DND-41 (cell line): Measurements from ENCODE around the gene CD4.

Experiments used
- ATAC-seq: fragments of 200-7000 bp; cut with Tn5 transposase; 3 replicates; pipeline ENCODE4 v1.9.1; 2021; ENCODE audit warnings: low read depth; ENCODE audit not compliant: insufficient read depth
- DNase-seq: peaks from one replicate; pipeline ENCODE4 v3.0.0-alpha.2; 2020
- H2AFZ ChIP-seq: 2 replicates; pipeline ENCODE4 v1.6.0; 2012; ENCODE audit warnings: low read depth, low read length
- H3K27ac ChIP-seq: 2 replicates; pipeline ENCODE4 v1.5.1; 2012; ENCODE audit warnings: low read length, inconsistent platforms
- H3K27me3 ChIP-seq: fragments of 200-600 bp; sonication (generic); 2 replicates; pipeline ENCODE4 v1.6.0; 2012; ENCODE audit warnings: low read length, mild to moderate bottlenecking, inconsistent platforms; ENCODE audit not compliant: insufficient read depth, poor library complexity
- H3K36me3 ChIP-seq: 2 replicates; pipeline ENCODE4 v1.5.1; 2012; ENCODE audit warnings: low read length, inconsistent platforms; ENCODE audit not compliant: insufficient read depth
- H3K4me1 ChIP-seq: 2 replicates; pipeline ENCODE4 v1.5.1; 2012; ENCODE audit warnings: mild to moderate bottlenecking, low read length; ENCODE audit not compliant: insufficient read depth
- H3K4me2 ChIP-seq: 2 replicates; pipeline ENCODE4 v1.6.0; 2012; ENCODE audit warnings: mild to moderate bottlenecking, moderate library complexity, low read length, inconsistent platforms; ENCODE audit not compliant: insufficient read depth
- H3K4me3 ChIP-seq, 2 experiments: fragments of 200-600 bp in 1 of 2; shearing (Covaris generic) in 1 of 2; 2 replicates each; pipeline ENCODE4 v1.5.1; 2012 to 2016; ENCODE audit warnings: inconsistent platforms in 2 of 2, low read length in 2 of 2, mild to moderate bottlenecking in 2 of 2, low read depth in 1 of 2, moderate library complexity in 1 of 2
- H3K79me2 ChIP-seq: 2 replicates; pipeline ENCODE4 v1.6.0; 2012; ENCODE audit warnings: low read length, inconsistent platforms; ENCODE audit not compliant: insufficient read depth
- H3K9ac ChIP-seq: 2 replicates; pipeline ENCODE4 v1.6.0; 2012; ENCODE audit warnings: low read depth, mild to moderate bottlenecking, inconsistent platforms, low read length, moderate library complexity
- H3K9me3 ChIP-seq: 2 replicates; pipeline ENCODE4 v1.5.1; 2012; ENCODE audit warnings: low read length, moderate library complexity, mild to moderate bottlenecking, inconsistent platforms; ENCODE audit not compliant: insufficient read depth, severe bottlenecking
- H4K20me1 ChIP-seq: 2 replicates; pipeline ENCODE4 v1.6.0; 2012; ENCODE audit warnings: low read length; ENCODE audit not compliant: insufficient read depth
- CTCF ChIP-seq: IDR thresholded peaks from 2 replicates; pipeline ENCODE4 v1.5.1; 2012; ENCODE audit warnings: borderline replicate concordance, low read length, moderate library complexity, mild to moderate bottlenecking; ENCODE audit not compliant: poor library complexity, severe bottlenecking; ENCODE audit errors: extremely low read depth
- EZH2 ChIP-seq: IDR thresholded peaks from 3 replicates; pipeline ENCODE4 v1.6.1; 2012; ENCODE audit warnings: borderline replicate concordance, low read depth, mild to moderate bottlenecking, moderate library complexity, low read length, inconsistent platforms; ENCODE audit not compliant: severe bottlenecking

CD4 gene

DNA sequence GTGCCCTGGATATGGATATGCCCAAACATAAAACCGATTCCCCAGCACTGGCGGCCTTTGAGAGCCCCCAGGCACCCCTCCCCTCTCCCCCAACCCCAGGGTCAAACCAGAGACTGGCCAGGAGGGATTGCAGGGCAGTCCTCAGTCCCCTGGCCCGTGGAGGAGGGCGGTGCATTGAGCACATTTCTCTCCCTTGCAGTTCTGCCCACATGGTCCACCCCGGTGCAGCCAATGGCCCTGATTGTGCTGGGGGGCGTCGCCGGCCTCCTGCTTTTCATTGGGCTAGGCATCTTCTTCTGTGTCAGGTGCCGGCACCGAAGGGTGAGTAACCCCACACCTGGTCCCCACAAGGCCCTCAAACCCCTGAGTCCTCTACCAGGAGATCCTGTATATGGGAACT, 28.9 kb downstream of the CD4 start:
- Histone ChIP-seq H3K9ac (no peak overlapping the region), H3K4me2 (no peak overlapping the region), H4K20me1 (peaks cover 4% of the 10 kb centered on the region), H3K4me1 (peaks cover 16% of the 10 kb centered on the region), H3K27ac (no peak overlapping the region), H2AFZ (no peak overlapping the region), H3K4me3 (no peak overlapping the region), H3K36me3 (no peaks in the 10 kb centered on the region), H3K9me3 (no peaks in the 10 kb centered on the region), H3K27me3 (peaks cover 47% of the 10 kb centered on the region), H3K79me2 (no peaks in the 10 kb centered on the region)
- ATAC-seq (no peak), DNase-seq (no peak)
- no peak for TF ChIP-seq EZH2
- TF ChIP-seq CTCF = no peak

DNA sequence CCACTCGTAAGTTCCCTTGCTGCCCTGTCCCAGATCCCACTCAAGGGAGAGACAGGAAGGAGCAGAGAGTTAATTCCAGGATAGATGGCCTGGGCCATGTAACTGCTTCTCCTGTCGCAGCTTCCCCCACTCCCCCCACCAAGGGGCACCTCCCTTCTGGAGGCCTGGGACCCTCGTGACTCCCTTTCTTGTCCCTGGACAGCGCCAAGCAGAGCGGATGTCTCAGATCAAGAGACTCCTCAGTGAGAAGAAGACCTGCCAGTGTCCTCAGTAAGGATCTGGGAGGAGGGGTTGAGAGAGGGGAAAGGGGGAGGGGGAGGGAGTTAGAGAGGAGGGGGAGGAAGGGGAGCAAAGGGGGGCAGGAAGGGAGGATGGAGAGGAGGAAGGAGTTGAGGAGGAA, 29.3 kb downstream of the CD4 start:
- H3K4me3 ChIP-seq = no peak overlapping the region
- peaks cover 4% of the 10 kb centered on the region for H4K20me1 ChIP-seq
- no peaks in the 10 kb centered on the region for H3K9me3 ChIP-seq
- H3K4me2 ChIP-seq = no peak overlapping the region
- no peak overlapping the region for H2AFZ ChIP-seq
- TF ChIP-seq CTCF (no peak), EZH2 (no peak)
- H3K36me3 ChIP-seq = no peaks in the 10 kb centered on the region
- H3K27ac ChIP-seq = no peak overlapping the region
- ATAC-seq (no peak), DNase-seq (no peak)
- peaks cover 16% of the 10 kb centered on the region for H3K4me1 ChIP-seq
- no peaks in the 10 kb centered on the region for H3K79me2 ChIP-seq
- H3K9ac ChIP-seq = no peak overlapping the region
- peaks cover 52% of the 10 kb centered on the region for H3K27me3 ChIP-seq

DNA sequence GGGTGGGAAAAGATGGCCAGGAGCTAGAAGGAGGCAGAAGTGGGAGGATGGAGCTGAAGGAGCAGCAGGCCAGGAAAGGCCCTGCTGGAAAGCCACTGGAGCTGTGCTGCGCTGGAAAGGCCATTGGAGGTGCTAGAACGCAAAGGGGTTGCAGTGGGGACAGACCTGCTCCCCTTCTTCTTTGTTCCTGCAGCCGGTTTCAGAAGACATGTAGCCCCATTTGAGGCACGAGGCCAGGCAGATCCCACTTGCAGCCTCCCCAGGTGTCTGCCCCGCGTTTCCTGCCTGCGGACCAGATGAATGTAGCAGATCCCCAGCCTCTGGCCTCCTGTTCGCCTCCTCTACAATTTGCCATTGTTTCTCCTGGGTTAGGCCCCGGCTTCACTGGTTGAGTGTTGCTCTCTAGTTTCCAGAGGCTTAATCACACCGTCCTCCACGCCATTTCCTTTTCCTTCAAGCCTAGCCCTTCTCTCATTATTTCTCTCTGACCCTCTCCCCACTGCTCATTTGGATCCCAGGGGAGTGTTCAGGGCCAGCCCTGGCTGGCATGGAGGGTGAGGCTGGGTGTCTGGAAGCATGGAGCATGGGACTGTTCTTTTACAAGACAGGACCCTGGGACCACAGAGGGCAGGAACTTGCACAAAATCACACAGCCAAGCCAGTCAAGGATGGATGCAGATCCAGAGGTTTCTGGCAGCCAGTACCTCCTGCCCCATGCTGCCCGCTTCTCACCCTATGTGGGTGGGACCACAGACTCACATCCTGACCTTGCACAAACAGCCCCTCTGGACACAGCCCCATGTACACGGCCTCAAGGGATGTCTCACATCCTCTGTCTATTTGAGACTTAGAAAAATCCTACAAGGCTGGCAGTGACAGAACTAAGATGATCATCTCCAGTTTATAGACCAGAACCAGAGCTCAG, 30.0 kb downstream of the CD4 start:
- Histone ChIP-seq H3K27me3 (peaks cover 53% of the 10 kb centered on the region), H3K36me3 (no peaks in the 10 kb centered on the region), H3K27ac (no peak overlapping the region), H2AFZ (no peak overlapping the region), H3K79me2 (no peaks in the 10 kb centered on the region), H3K4me2 (no peak overlapping the region), H3K9ac (no peak overlapping the region), H3K4me3 (no peak overlapping the region), H4K20me1 (peaks cover 4% of the 10 kb centered on the region), H3K4me1 (peaks cover 16% of the 10 kb centered on the region), H3K9me3 (no peaks in the 10 kb centered on the region)
- ATAC-seq (no peak), DNase-seq (no peak)
- TF ChIP-seq EZH2 (no peak), CTCF (no peak)
